Measurements from ENCODE around the gene DHTKD1. TPM values are rescaled to one million over a fixed set of nuclear protein-coding genes. Genes with fewer than 3 reads are reported as not detected.
A peak's percentile ranks its signal among the peaks of the same experiment; 100 is the strongest.

The DHTKD1 gene
- total RNA-seq, 2 donors from 2014 or later, result 33.4 to 59.2 TPM

GRCh38 chr10:12111528-12111927, 42.8 kb downstream of the DHTKD1 start:
- H3K4me1 ChIP-seq (replicated peaks), result no peaks in the 10 kb centered on the region
- H3K27me3 ChIP-seq (replicated peaks; ENCODE audit: insufficient read depth), result no peaks in the 10 kb centered on the region
- no peaks in the 10 kb centered on the region for H3K36me3 ChIP-seq
- H3K9me3 ChIP-seq, result no peaks in the 10 kb centered on the region
- DNase-seq (ENCODE audit: low spot score), result no peak
- TF ChIP-seq POLR2AphosphoS5 (IDR thresholded peaks at IDR 0.05) (no peak), CTCF (IDR thresholded peaks at IDR 0.05) (no peak), POLR2A (IDR thresholded peaks at IDR 0.05) (no peak)
- intact Hi-C loops (cut with DNase I), result no loop called here
- no peak overlapping the region for H3K27ac ChIP-seq
- no peak overlapping the region for H3K4me3 ChIP-seq

- no peak for DNase-seq (ENCODE audit: low spot score)
- TF ChIP-seq CTCF (IDR thresholded peaks at IDR 0.05) (no peak), POLR2A (IDR thresholded peaks at IDR 0.05) (no peak), POLR2AphosphoS5 (IDR thresholded peaks at IDR 0.05) (no peak)
- H3K27ac ChIP-seq, result no peak overlapping the region
- 95% methylated on average over 2 of the region's 2 CpGs for WGBS
- H3K4me3 ChIP-seq, result no peak overlapping the region
- H3K4me1 ChIP-seq (replicated peaks), result no peaks in the 10 kb centered on the region
- intact Hi-C loops (cut with DNase I), result no loop called here
- H3K9me3 ChIP-seq, result no peaks in the 10 kb centered on the region
- H3K36me3 ChIP-seq, result no peaks in the 10 kb centered on the region
- H3K27me3 ChIP-seq (replicated peaks; ENCODE audit: insufficient read depth), result no peaks in the 10 kb centered on the region
Measured at GRCh38 chr10:12113627-12114026, 44.9 kb downstream of the DHTKD1 start.

- H3K27me3 ChIP-seq (replicated peaks; ENCODE audit: insufficient read depth), result no peaks in the 10 kb centered on the region
- H3K36me3 ChIP-seq, result peaks cover 0 to 4% of the 10 kb centered on the region in 2 donors
- no peak overlapping the region for H3K27ac ChIP-seq
- TF ChIP-seq POLR2A (IDR thresholded peaks at IDR 0.05) (no peak), POLR2AphosphoS5 (IDR thresholded peaks at IDR 0.05) (no peak), CTCF (IDR thresholded peaks at IDR 0.05) (no peak)
- no peaks in the 10 kb centered on the region for H3K4me1 ChIP-seq (replicated peaks)
- DNase-seq (ENCODE audit: low spot score), result no peak
- 87% methylated on average over 4 of the region's 4 CpGs for WGBS
- intact Hi-C loops (cut with DNase I), result no loop called here
- no peak overlapping the region for H3K4me3 ChIP-seq
- H3K9me3 ChIP-seq, result no peaks in the 10 kb centered on the region
Measured at GRCh38 chr10:12121673-12122072, 52.9 kb downstream of the DHTKD1 start.

GRCh38 chr10:12129222-12130111, 60.7 kb downstream of the DHTKD1 start, which contains the start of gene SEC61A2:
TSS of gene SEC61A2 (plus strand) at chr10:12129677. CDS start at chr10:12129788, 111 bp downstream.
- Histone ChIP-seq H3K27ac (peak within 1 kb of the TSS; percentile 88 to 95), H3K4me1 (replicated peaks) (no peaks in the 10 kb centered on the region), H3K36me3 (no peaks in the 10 kb centered on the region), H3K27me3 (replicated peaks; ENCODE audit: insufficient read depth) (no peaks in the 10 kb centered on the region), H3K4me3 (peak within 1 kb of the TSS; percentile 87 to 92), H3K9me3 (no peaks in the 10 kb centered on the region)
- TF ChIP-seq POLR2A (IDR thresholded peaks at IDR 0.05) (peak; percentile 78), CTCF (IDR thresholded peaks at IDR 0.05) (peak in 2 of 4 experiments; percentile 2 to 8), POLR2AphosphoS5 (IDR thresholded peaks at IDR 0.05) (peak; percentile 40)
- DNase-seq (ENCODE audit: low spot score), result peak; percentile 96
- intact Hi-C loops (cut with DNase I), result loop anchor here (1.0 kb wide), 1 partner anchor 86 kb away; no protein-coding TSS in a partner anchor
- WGBS, result 1% methylated on average over 69 of the region's 108 CpGs
